GM20000 (cell line): Measurements from ENCODE around the gene PLB1.

Source experiments
- DNase-seq: peaks from one replicate; pipeline ENCODE4 v3.0.0; 2012; ENCODE audit warnings: low spot score
- TF ChIP-seq, protein P1 (sequence below): IDR thresholded peaks from 2 replicates; pipeline ENCODE4 v1.5.1; 2012; ENCODE audit warnings: mild to moderate bottlenecking, control low read depth; ENCODE audit errors: extremely low read depth, missing control alignments

Gene PLB1

DNA sequence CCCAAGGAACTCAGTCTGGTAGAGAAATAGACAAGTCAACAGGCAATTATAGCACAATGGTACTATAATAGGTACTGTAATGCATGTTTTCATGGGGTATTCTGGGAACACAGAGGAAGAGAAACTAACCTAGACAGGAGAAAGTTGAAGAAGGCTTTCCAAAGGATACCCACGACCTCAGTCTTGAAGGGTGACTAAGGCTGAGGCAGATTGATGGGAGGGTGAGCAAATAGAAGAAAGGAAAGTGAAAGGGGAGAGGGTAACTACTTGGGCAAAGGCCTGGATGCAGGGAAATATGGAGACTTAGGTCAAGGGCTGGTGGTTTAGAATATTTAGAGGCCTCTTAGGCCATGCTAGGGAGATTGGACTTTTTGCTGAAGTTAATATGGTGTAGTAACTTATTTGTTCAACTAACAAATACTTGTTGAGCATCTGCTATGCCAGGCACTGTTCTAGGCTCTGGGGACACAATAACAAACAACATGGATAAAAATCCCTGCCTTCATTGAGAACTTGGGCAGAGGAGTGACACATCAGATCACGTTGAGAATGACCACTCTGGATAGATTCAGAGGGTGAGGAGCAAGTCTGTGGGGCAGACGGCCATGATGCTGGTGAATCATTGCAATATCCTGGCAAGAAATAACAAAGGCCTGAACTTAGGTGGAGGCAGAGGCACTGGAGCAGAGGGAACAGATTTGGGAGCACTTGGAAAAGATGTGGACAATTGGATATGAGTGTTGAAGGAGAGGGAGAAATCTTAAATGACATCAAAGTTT is 56.4 kb downstream of the PLB1 start:
- TF ChIP-seq, protein P1, sequence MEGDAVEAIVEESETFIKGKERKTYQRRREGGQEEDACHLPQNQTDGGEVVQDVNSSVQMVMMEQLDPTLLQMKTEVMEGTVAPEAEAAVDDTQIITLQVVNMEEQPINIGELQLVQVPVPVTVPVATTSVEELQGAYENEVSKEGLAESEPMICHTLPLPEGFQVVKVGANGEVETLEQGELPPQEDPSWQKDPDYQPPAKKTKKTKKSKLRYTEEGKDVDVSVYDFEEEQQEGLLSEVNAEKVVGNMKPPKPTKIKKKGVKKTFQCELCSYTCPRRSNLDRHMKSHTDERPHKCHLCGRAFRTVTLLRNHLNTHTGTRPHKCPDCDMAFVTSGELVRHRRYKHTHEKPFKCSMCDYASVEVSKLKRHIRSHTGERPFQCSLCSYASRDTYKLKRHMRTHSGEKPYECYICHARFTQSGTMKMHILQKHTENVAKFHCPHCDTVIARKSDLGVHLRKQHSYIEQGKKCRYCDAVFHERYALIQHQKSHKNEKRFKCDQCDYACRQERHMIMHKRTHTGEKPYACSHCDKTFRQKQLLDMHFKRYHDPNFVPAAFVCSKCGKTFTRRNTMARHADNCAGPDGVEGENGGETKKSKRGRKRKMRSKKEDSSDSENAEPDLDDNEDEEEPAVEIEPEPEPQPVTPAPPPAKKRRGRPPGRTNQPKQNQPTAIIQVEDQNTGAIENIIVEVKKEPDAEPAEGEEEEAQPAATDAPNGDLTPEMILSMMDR, result no peak
- DNase-seq, result no peak

DNA sequence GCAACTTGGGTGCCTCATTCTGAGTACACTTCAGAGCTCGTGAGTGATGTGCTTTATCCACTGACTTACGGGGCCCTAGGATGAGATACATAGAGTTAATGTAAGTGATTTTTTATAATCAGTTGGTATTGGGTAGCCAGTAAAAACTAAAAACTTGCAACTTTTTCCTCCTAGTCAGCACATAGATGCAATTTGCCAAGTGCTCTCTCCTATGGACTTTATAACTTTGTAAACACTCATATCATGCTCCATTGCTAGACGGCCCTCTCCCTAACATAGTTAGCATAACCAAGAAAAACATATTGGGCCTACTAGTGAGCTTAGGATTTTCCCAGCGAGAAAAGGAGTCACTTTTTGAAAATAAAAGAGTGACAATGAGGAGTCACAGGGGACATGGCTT is 60.4 kb downstream of the PLB1 start:
- TF ChIP-seq, protein P1, result no peak
- no peak for DNase-seq

DNA sequence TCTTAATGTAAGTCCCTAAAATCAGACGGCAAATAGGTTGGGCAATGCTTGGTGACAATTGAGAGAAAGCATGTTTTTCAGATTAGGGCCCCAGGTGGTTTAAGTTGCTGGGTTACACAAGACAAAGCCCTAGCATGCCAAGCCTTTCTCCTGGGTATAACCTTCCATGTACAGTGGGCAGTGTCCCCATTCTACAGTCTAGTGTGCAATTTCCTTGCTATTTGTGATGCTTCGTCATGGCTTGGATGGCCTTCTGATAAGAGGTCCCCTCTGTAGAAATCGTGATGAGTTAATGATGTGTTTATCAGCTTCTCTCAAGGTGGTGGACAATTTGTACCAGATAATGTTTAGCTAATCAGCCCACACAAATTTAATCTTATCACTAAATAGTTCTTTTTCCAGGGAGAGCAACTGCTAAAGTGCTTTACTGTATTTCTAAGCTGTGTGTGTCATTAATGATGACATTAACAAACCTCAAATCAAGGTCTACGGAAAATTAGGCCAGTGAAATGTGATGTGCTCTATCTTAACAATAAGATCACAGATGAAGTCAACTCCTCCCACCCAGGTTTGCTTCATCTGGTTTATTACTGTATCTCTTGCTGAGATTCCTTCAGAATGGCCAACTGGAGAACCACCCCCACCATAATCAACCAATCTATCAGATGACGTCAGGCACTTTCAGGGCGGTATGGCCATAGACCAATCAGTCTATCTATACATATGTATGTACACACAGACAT is 61.7 kb downstream of the PLB1 start:
- no peak for DNase-seq
- TF ChIP-seq, protein P1, result no peak

DNA sequence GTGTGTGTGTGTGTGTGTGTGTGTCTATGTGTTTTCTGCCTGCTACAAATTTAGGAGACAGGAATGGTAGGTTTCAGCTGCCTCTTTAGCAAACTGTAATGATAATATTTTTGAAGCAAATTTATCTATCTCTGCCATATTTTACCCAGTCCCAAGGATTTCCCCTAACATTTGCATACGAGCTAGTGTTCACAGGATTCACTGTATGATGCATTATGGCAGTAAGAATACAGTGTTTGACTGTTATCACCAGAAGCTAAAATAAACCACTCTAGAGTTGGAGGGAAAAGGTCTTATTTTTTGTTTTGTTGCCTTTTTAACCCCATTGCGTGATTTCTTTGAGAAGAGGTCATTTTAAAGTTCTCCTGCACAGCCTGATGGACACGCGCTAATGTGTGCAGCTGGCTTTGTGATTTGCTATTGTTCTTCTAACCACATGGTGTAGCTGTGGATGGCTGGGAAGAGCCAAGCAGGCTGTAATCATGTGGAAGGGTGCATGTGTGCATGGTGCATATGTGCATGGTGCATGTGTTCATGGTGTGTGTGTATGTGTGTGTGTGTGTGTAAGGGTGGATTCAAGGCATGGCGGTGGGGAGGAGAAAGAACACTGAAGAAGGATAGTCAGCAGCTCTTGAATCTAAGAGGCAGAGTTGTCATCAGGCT is 62.4 kb downstream of the PLB1 start:
- TF ChIP-seq, protein P1, result no peak
- no peak for DNase-seq

DNA sequence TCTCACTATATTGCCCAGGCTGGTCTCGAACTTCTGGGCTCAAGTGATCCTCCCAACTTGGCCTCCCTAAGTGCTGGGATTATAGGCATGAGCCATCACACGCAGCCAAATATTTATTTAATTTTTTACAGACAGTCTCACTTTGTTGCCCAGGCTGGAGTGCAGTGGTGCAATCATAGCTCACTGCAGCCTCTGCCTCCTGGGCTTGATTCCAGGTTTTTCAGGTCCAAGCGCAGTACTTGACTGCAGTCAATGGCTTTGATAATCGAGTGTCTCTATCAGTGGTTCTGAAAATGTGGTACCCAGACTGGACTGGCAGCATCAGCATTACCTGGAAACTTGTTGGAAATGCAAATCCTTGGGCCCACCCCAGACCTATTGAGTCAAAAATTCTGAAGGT is 63.1 kb downstream of the PLB1 start:
- TF ChIP-seq, protein P1, result no peak

DNA sequence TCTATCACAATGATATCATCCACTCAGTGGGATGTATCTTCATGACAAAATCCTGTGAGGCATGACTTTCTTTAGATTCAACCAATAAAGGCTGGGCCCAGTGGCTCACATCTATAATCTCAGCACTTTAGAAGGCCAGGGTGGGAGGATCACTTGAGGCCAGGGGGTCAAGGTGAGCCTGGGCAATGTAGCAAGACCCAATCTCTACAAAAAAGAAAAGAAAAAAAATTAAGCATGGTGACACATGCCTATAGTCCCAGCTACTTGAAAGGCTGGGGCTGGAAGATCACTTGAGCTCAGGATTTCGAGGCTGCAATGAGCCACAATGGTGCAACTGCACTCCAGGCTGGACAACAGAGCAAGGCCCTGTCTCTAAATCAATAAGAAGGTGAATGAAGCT is 68.0 kb downstream of the PLB1 start:
- no peak for DNase-seq
- TF ChIP-seq, protein P1, result no peak

More for the DNA sequence above, 63.1 kb downstream of the PLB1 start:
- DNase-seq, result no peak

DNA sequence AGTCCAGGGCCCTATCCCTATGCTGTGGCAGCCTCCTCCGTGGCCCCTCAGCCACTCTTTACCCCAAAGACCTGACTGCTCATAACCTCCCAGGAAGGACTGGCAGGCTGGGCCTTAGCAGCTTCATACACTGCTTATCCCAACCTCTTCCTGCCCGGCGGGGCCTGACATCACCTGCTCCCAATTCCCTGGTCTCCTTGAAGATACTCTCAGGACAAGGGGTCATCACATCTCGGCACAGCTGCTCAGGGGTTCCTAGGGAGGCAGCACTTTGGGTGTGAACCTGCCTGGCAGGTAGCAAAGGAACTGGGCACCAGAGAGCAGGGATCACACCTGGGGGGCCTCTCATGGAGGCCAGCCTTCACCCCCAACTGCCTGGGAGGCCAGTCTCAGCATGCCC is 68.5 kb downstream of the PLB1 start:
- DNase-seq, result no peak
- TF ChIP-seq, protein P1, result no peak
